ENCODE results near the gene HFM1.
"Not testable (repeated sequence)": the region's sequence is repeated elsewhere in the genome, so short reads cannot be mapped to it uniquely, and the experiment has no call there.

Gene HFM1

GRCh38 chr1:91404151-91405012 is at the start of gene HFM1:
TSS of gene HFM1 (minus strand) at chr1:91404837. CDS start at chr1:91401082, 3,755 bp downstream.
- H3K4me3 ChIP-seq (ENCODE audit: low read length) = peak within 1 kb of the TSS; percentile 75
- DNase-seq (ENCODE audit: low read depth) = peak; percentile 33
- TF ChIP-seq CTCF (conservative IDR thresholded peaks at IDR 0.05; ENCODE audit: low read depth, low read length) = no peak

- no peak for TF ChIP-seq CTCF (conservative IDR thresholded peaks at IDR 0.05; ENCODE audit: low read depth, low read length)
Measured at GRCh38 chr1:91454136-91454535, 49.5 kb upstream of the HFM1 start.

GRCh38 chr1:91450260-91450659 is 45.6 kb upstream of the HFM1 start:
- peak; percentile 5 for DNase-seq (ENCODE audit: low read depth)
- no peak overlapping the region for H3K4me3 ChIP-seq (ENCODE audit: low read length)
- no peak for TF ChIP-seq CTCF (conservative IDR thresholded peaks at IDR 0.05; ENCODE audit: low read depth, low read length)

More at GRCh38 chr1:91454136-91454535, 49.5 kb upstream of the HFM1 start:
- DNase-seq (ENCODE audit: low read depth) = no peak
- H3K4me3 ChIP-seq (ENCODE audit: low read length) = no peak overlapping the region

- not testable (repeated sequence) for DNase-seq (ENCODE audit: low read depth); H3K4me3 ChIP-seq (ENCODE audit: low read length)
Measured at GRCh38 chr1:91447782-91448181, 43.1 kb upstream of the HFM1 start.

- DNase-seq (ENCODE audit: low read depth); H3K4me3 ChIP-seq (ENCODE audit: low read length): not testable (repeated sequence)
Measured at GRCh38 chr1:91441980-91442379, 37.3 kb upstream of the HFM1 start.

GRCh38 chr1:91440847-91441246 is 36.2 kb upstream of the HFM1 start:
- H3K4me3 ChIP-seq (ENCODE audit: low read length) = no peak overlapping the region
- TF ChIP-seq CTCF (conservative IDR thresholded peaks at IDR 0.05; ENCODE audit: low read depth, low read length) = peak; percentile 35
- DNase-seq (ENCODE audit: low read depth) = peak; percentile 2

- TF ChIP-seq CTCF (conservative IDR thresholded peaks at IDR 0.05; ENCODE audit: low read depth, low read length) = no peak
- no peak for DNase-seq (ENCODE audit: low read depth)
Measured at GRCh38 chr1:91439016-91439415, 34.4 kb upstream of the HFM1 start.

GRCh38 chr1:91428182-91428798 is 23.7 kb upstream of the HFM1 start:
- no peak for TF ChIP-seq CTCF (conservative IDR thresholded peaks at IDR 0.05; ENCODE audit: low read depth, low read length)
- H3K4me3 ChIP-seq (ENCODE audit: low read length) = peak overlapping the region; percentile 35
- no peak for DNase-seq (ENCODE audit: low read depth)

More at GRCh38 chr1:91439016-91439415, 34.4 kb upstream of the HFM1 start:
- H3K4me3 ChIP-seq (ENCODE audit: low read length) = no peak overlapping the region

Data from retinal pigment epithelial cell (primary cell).